PFSK-1 (cell line): ENCODE data around the gene PRR15L.

Experiments
- FOXP2 ChIP-seq: optimal IDR thresholded peaks from 2 replicates; pipeline ENCODE3; 2011; ENCODE audit warnings: borderline replicate concordance, control low read depth, inconsistent platforms; ENCODE audit not compliant: insufficient read depth; ENCODE audit errors: extremely low read length, extremely low read depth
- POLR2AphosphoS5 ChIP-seq: IDR thresholded peaks from 2 replicates; pipeline ENCODE4 v1.6.1; 2012; ENCODE audit warnings: low read depth, mild to moderate bottlenecking, control low read depth, low read length, moderate library complexity
- SIN3A ChIP-seq: IDR thresholded peaks from 2 replicates; pipeline ENCODE4 v1.6.1; 2012; ENCODE audit warnings: mild to moderate bottlenecking, low read length, moderate library complexity, borderline replicate concordance; ENCODE audit not compliant: insufficient read depth
- TAF1 ChIP-seq: IDR thresholded peaks from 2 replicates; pipeline ENCODE4 v1.6.1; 2012; ENCODE audit warnings: low read length, control low read depth, borderline replicate concordance; ENCODE audit not compliant: insufficient read depth
- TF ChIP-seq, protein P1 (sequence below), 2 experiments: IDR thresholded peaks; 2 replicates each; pipeline versions ENCODE4 v1.6.1 to v1.8.0; 2011 to 2012; ENCODE audit warnings: low read depth in 2 of 2, low read length in 2 of 2, control low read depth in 1 of 2, inconsistent platforms in 1 of 2, mild to moderate bottlenecking in 1 of 2, moderate library complexity in 1 of 2; ENCODE audit not compliant: insufficient read depth in 1 of 2

The PRR15L gene

DNA sequence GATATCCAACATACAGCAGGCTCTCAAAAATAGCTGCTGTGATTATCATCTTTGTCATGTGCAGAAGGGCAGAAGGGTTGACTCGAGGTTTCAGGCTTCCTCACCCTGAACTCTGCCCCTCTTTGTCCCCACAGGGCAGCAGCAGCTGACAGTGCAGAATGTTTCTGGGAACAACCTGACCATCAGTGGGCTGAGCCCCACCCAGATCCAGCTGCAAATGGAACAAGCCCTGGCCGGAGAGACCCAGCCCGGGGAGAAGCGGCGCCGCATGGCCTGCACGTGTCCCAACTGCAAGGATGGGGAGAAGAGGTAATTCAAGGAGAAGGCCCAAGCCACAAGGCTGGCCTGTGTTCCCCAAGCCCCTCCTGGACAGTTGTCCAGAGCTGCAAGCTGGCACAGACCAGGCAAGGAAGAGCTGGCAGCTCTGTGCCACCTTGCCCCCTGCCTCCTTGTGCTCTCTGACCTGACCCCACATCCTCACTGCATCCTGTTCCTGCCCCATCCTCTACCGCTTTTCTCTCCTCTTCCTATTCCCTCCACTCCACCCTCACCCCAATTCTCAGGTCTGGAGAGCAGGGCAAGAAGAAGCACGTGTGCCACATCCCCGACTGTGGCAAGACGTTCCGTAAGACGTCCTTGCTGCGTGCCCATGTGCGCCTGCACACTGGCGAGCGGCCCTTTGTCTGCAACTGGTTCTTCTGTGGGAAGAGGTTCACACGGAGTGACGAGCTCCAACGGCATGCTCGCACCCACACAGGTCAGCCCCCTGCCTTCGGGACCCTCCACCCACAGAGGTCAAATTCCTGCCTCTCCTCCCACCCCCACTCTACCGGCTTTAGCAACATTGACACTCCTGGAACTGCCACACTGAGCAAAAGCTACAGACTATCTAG, 32.7 kb downstream of the PRR15L start:
- no peak for TF ChIP-seq TAF1
- no peak for TF ChIP-seq POLR2AphosphoS5
- TF ChIP-seq, protein P1, sequence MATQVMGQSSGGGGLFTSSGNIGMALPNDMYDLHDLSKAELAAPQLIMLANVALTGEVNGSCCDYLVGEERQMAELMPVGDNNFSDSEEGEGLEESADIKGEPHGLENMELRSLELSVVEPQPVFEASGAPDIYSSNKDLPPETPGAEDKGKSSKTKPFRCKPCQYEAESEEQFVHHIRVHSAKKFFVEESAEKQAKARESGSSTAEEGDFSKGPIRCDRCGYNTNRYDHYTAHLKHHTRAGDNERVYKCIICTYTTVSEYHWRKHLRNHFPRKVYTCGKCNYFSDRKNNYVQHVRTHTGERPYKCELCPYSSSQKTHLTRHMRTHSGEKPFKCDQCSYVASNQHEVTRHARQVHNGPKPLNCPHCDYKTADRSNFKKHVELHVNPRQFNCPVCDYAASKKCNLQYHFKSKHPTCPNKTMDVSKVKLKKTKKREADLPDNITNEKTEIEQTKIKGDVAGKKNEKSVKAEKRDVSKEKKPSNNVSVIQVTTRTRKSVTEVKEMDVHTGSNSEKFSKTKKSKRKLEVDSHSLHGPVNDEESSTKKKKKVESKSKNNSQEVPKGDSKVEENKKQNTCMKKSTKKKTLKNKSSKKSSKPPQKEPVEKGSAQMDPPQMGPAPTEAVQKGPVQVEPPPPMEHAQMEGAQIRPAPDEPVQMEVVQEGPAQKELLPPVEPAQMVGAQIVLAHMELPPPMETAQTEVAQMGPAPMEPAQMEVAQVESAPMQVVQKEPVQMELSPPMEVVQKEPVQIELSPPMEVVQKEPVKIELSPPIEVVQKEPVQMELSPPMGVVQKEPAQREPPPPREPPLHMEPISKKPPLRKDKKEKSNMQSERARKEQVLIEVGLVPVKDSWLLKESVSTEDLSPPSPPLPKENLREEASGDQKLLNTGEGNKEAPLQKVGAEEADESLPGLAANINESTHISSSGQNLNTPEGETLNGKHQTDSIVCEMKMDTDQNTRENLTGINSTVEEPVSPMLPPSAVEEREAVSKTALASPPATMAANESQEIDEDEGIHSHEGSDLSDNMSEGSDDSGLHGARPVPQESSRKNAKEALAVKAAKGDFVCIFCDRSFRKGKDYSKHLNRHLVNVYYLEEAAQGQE (IDR thresholded peaks at IDR 0.05; ENCODE audit: insufficient read depth in 1 of 2, low read depth in 2 of 2, low read length in 2 of 2), result no peak
- no peak for TF ChIP-seq FOXP2
- TF ChIP-seq SIN3A, result no peak

DNA sequence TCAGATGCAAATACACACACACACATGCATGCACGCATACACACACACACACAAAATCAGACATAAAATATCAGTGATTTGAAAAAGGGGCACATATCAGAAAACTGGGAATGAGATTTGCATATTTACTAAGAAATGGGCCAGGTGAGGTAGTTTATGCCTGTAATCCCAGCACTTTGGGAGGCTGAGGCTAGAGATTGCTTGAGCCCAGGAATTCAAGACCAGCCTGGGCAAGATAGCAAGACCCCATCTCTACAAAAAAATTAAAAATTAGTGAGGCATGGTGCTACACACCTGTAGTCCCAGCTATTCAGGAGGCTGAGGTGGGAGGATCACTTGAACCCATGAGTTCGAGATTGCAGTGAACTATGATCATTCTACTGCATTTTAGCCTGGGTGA, 38.7 kb downstream of the PRR15L start:
- TF ChIP-seq, protein P1 (IDR thresholded peaks at IDR 0.05; ENCODE audit: insufficient read depth in 1 of 2, low read depth in 2 of 2, low read length in 2 of 2), result no peak
- TF ChIP-seq FOXP2 (no peak), POLR2AphosphoS5 (no peak), TAF1 (no peak), SIN3A (no peak)

DNA sequence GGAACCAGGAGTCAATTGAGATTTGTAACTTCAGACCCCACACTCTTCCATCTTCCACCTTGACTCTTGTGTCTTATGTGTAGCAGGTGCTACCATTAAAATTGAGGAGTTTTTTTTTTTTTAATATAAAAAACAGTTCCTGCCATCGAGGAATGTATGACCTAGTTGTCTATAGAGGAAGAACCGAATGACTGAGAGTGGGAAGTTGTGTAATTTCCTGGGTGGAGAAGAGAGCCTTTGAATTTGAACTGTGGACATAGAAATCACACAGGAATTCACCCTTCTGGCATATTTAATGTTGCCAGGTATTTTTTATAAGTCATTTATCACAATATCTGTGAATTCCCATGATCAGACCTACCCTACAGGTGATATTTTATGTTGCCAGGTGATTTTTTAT, 39.7 kb downstream of the PRR15L start:
- TF ChIP-seq TAF1, result no peak
- no peak for TF ChIP-seq POLR2AphosphoS5
- TF ChIP-seq SIN3A, result no peak
- TF ChIP-seq, protein P1 (IDR thresholded peaks at IDR 0.05; ENCODE audit: insufficient read depth in 1 of 2, low read depth in 2 of 2, low read length in 2 of 2), result no peak
- no peak for TF ChIP-seq FOXP2

DNA sequence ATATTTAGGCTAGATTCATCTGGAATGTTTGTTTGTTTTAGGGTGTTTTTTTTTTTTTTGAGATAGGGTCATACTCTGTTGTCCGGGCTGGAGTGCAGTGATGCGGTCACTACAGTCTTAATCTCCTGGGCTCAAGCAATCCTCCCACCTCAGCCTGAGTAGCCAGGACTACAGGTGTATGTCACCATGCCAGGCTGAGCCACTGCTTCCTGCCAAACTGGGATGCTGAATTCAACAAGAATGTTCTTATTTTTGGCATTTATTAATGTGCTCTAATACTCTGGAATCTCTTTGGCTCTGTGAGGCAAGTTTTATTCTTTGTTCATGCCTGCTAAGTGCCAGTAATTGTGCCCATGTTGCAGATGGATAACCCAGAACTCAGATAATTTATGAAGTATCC, 40.1 kb downstream of the PRR15L start:
- TF ChIP-seq TAF1 (no peak), FOXP2 (no peak), POLR2AphosphoS5 (no peak), SIN3A (no peak)
- TF ChIP-seq, protein P1 (IDR thresholded peaks at IDR 0.05; ENCODE audit: insufficient read depth in 1 of 2, low read depth in 2 of 2, low read length in 2 of 2), result no peak

DNA sequence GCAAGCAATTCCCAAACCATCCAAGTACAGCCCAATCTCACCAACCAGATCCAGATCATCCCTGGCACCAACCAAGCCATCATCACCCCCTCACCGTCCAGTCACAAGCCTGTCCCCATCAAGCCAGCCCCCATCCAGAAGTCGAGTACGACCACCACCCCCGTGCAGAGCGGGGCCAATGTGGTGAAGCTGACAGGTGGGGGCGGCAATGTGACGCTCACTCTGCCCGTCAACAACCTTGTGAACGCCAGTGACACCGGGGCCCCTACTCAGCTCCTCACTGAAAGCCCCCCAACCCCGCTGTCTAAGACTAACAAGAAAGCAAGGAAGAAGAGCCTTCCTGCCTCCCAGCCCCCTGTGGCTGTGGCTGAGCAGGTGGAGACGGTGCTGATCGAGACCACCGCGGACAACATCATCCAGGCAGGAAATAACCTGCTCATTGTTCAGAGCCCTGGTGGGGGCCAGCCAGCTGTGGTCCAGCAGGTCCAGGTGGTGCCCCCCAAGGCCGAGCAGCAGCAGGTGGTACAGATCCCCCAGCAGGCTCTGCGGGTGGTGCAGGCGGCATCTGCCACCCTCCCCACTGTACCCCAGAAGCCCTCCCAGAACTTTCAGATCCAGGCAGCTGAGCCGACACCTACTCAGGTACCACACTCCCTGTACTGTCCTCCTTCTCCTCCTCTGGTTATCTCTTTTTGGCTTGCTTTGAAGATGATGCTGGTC, 41.0 kb downstream of the PRR15L start:
- TF ChIP-seq FOXP2 (no peak), SIN3A (no peak)
- TF ChIP-seq, protein P1 (IDR thresholded peaks at IDR 0.05; ENCODE audit: insufficient read depth in 1 of 2, low read depth in 2 of 2, low read length in 2 of 2), result no peak
